SK-N-MC (cell line): ENCODE measurements around the gene RNF14.

Experiments used
- EZH2 ChIP-seq: fragments of 200-600 bp; sonication (generic); IDR thresholded peaks from one replicate; pipeline ENCODE4 v1.6.1; 2017; ENCODE audit warnings: antibody characterized with exemption
- FOXP2 ChIP-seq: optimal IDR thresholded peaks from 2 replicates; pipeline ENCODE3; 2011; ENCODE audit warnings: mild to moderate bottlenecking, moderate library complexity; ENCODE audit not compliant: insufficient read depth; ENCODE audit errors: extremely low read length, control extremely low read depth
- POLR2AphosphoS5 ChIP-seq: IDR thresholded peaks from 2 replicates; pipeline ENCODE4 v1.6.1; 2012; ENCODE audit warnings: mild to moderate bottlenecking, low read depth, low read length, borderline replicate concordance

GRCh38 chr5:142011572-142012185 is 42.8 kb downstream of the RNF14 start:
- no peak for TF ChIP-seq POLR2AphosphoS5
- TF ChIP-seq EZH2, result no peak
- no peak for TF ChIP-seq FOXP2
